GM18511 (cell line): ENCODE measurements around the gene ITSN1.

ENCODE experiments used
- ATAC-seq: cut with Tn5 transposase; IDR thresholded peaks from one replicate; pipeline ENCODE4 v1.9.1; 2021; ENCODE audit warnings: mild to moderate bottlenecking, moderate library complexity; ENCODE audit not compliant: unreplicated experiment

The ITSN1 gene

DNA sequence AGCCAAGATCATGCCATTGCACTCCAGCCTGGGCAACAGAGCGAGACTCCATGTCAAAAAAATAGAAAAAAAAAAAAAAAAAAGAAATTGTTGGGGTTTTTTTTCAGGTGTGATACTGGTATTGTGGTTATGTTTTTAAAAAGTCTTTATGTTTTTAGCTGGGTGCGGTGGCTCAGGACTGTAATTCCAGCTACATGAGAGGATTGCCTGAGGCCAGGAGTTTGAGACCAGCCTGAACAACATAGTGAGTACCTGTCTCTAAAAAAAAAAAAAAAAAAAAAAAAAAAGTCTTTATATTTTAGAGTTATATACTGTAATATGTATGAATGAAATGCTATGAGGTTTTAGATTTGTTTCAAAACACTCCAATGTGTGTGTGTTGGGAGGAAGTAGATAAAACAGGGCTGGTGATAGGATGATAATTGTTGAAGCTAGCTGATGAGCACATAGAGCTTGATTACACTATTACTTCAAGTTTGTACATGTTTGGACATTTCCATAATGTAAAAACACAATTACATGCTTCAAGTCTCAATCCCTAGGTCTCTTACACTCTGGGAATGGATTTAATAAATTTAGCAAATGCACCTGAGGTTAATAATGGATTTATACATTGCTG lies 303.5 kb downstream of the ITSN1 start:
- no peak for ATAC-seq

DNA sequence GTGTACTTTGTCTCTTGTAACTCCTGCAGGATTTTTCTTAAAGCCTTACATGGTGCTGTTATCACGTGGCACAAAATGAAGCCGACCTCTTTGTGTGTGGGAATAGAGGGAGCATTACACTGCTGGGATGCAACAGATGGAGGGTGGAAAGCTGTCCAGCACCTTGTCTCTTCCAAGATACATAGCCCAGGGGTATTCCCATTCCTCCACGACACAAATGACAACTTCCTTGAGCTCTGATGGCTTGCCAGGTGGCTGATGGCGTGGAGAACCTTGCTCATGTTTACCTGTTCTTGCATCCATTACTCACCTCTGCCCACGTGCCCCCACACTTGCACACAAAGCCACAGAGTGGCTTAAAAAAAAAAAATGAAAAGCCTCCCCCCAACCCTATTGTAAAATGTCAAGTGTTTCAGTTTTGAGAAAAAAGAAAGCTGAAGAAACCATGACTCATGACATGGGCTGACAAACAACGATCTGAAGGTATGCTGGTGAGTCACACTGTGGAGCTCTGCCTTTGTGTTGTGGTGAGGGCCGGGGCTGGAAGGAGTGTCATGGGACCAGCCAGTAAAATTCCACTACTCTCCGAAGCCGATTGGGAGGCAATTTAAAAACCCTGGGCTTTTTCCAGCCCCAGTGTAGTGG lies 305.3 kb downstream of the ITSN1 start:
- ATAC-seq = peak; percentile 68

DNA sequence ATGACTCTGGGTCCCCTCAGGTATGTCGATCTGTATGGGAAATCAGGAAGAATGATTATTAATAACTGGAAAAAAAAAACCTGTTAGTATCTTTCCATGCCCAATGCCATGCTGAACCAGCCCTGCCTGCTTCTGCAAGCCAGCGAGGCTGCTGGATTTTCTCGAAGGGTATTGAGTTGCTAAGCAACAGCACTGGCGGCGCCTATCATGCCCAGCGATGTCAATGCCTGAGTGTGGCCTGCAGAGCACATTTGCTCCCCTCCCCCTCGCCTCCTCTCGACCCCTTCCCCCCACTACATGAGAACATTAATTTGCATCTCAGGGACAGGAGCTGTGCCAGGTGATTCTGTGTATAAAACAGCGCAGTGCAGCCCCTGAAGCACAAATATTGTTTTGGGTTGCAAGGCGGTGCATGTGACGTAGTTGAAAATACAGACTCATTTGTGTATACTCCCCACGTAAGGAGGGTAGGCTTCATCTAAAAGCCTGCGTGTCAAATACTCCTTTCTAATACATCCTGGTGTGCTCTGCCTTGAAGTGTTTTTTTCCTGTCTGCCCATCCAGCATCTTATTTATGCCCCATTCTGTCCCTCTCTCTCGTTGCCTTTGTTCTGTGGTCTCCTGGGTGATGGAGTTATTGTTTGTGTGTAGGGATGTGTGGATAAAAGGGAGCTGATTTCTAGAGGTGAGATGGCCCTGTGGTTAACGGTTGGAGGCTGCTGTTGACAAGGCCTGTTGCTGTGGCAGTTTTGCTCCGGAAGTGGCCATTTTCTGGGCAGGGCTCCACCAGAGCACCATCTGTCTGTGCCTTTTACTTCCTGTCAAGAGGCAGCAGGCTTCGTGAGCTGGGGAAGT lies 306.0 kb downstream of the ITSN1 start:
- peak; percentile 58 for ATAC-seq

- ATAC-seq = no peak
Observed at GRCh38 chr21:33948951-33949444, 306.7 kb downstream of the ITSN1 start.
